NB4 (cell line): ENCODE data around the gene CD3G.
A peak's percentile ranks its signal among the peaks of the same experiment; 100 is the strongest.

Experiments
- DNase-seq: peaks from one replicate; pipeline ENCODE4 v3.0.0; 2010; ENCODE audit warnings: low read depth
- H3K4me3 ChIP-seq: one replicate; pipeline ENCODE4 v1.5.1; 2011; ENCODE audit warnings: mild to moderate bottlenecking, low read depth, low read length, moderate library complexity
- MAX ChIP-seq: IDR thresholded peaks from 2 replicates; pipeline ENCODE4 v1.6.1; 2011; ENCODE audit warnings: low read depth, low read length
- MYC ChIP-seq: IDR thresholded peaks from 2 replicates; pipeline ENCODE4 v1.6.1; 2011; ENCODE audit warnings: low read depth, low read length
- POLR2A ChIP-seq: IDR thresholded peaks from 2 replicates; pipeline ENCODE4 v1.6.1; 2011; ENCODE audit warnings: mild to moderate bottlenecking; ENCODE audit not compliant: insufficient read length; ENCODE audit errors: extremely low read depth
- TF ChIP-seq, protein P1 (sequence below): IDR thresholded peaks from one replicate; pipeline ENCODE4 v1.5.1; 2012; ENCODE audit warnings: low read depth, low read length

CD3G gene

DNA sequence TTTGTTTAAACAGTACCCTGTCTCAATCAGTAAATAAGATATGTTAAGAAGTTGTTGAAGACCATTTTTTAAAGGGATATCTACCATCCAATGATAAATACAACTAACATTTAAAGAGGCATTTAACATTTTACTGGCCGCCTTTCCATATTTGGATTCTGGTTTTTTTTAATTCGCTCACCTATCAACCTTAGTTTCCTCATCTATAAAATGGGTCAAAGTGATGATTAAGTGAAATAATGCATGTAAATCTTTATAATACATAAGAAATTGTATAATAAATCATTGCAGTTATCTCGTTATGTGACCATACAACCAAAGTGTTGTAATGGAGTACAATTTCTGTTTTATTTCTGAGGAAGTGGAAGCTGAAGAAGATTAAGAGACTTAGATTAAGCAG, 39.5 kb downstream of the CD3G start:
- H3K4me3 ChIP-seq: no peak overlapping the region
- TF ChIP-seq POLR2A (no peak), MAX (no peak), MYC (no peak)
- TF ChIP-seq, protein P1, sequence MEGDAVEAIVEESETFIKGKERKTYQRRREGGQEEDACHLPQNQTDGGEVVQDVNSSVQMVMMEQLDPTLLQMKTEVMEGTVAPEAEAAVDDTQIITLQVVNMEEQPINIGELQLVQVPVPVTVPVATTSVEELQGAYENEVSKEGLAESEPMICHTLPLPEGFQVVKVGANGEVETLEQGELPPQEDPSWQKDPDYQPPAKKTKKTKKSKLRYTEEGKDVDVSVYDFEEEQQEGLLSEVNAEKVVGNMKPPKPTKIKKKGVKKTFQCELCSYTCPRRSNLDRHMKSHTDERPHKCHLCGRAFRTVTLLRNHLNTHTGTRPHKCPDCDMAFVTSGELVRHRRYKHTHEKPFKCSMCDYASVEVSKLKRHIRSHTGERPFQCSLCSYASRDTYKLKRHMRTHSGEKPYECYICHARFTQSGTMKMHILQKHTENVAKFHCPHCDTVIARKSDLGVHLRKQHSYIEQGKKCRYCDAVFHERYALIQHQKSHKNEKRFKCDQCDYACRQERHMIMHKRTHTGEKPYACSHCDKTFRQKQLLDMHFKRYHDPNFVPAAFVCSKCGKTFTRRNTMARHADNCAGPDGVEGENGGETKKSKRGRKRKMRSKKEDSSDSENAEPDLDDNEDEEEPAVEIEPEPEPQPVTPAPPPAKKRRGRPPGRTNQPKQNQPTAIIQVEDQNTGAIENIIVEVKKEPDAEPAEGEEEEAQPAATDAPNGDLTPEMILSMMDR: no peak
- DNase-seq: no peak

- TF ChIP-seq MAX (no peak), POLR2A (no peak), MYC (no peak)
- TF ChIP-seq, protein P1: no peak
- no peak for DNase-seq
- no peak overlapping the region for H3K4me3 ChIP-seq
Measured at GRCh38 chr11:118396097-118396501, 52.0 kb downstream of the CD3G start.

DNA sequence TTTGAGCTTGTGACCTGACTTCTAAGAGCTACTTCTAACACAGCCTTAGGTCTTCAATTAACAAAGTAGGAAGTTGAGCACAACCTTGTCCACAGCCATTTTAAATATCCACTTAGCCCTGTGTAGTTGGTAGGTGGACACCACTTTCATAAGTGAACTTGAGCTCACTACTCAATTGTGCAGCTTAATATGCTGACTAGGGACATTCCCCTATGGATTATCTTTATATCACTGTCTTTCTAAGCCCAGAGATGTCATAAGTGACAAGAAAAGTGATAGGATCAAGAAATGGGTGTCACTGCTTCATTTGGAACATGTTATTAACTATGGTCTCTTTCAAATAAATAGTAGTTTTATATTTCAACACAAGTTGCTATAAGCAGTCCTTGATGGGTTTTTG, 53.3 kb downstream of the CD3G start:
- no peak overlapping the region for H3K4me3 ChIP-seq
- no peak for DNase-seq
- TF ChIP-seq MYC (no peak), POLR2A (no peak), MAX (no peak)
- TF ChIP-seq, protein P1: no peak

DNA sequence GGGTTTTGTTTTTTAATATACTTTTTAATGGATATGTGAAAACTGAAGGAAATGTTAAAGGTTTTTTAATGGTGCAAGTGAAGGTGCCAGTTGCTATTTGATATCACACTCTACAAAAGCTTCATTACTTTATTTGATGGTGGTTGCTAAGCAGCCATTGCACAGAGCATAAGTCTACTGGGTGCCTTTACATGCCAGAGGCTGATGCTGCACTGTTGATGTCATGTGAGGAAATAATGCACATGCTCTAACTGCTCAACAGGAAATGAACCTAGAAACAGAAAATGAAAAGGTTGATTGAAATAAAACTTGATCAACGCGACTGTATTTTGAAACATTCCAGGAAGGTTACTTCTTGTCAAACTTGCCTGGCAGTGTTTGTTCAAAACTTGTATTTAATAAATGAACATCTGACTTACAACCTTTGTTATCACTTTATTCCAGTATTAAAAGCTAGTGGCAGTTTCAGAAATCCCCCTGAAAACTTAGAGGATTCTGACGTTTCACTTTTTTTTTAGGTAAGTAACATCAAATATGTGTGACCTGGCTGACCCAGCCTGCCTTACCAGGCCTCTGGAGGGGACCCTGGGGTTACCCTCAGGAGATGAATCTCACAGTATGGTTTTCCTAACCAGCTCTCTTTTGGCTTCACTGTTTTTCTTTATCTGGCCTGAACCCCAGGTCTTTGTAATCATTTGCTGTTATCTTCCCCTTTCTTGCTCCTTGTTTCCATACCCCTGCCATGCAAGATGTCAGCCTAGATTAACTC, 54.8 kb downstream of the CD3G start:
- H3K4me3 ChIP-seq: no peak overlapping the region
- no peak for DNase-seq
- TF ChIP-seq, protein P1: no peak
- TF ChIP-seq POLR2A (no peak), MAX (no peak), MYC (no peak)

- H3K4me3 ChIP-seq: peak within 1 kb of the TSS; percentile 77
- DNase-seq: peak; percentile 91
- TF ChIP-seq POLR2A: peak; percentile 83
- TF ChIP-seq MAX: peak; percentile 64; the same call in 1 of the 2 replicates
- TF ChIP-seq MYC: peak; percentile 77; the same call in 1 of the 2 replicates
- TF ChIP-seq, protein P1: no peak
Measured at GRCh38 chr11:118401151-118401879, 57.2 kb downstream of the CD3G start, which contains the start of gene ATP5MG. Gene ATP5MG, plus strand, starts transcription at chr11:118401606. Its CDS starts 60 bp downstream, at chr11:118401666.
